ENCODE results near the gene TOB1.

Gene TOB1

GRCh38 chr17:50832267-50832863 lies 33.8 kb downstream of the TOB1 start:
- no peak for DNase-seq (ENCODE audit: low read depth, low spot score)

- DNase-seq (ENCODE audit: low read depth, low spot score), result no peak
Measured at GRCh38 chr17:50831471-50831928, 34.7 kb downstream of the TOB1 start.

GRCh38 chr17:50830994-50831393 lies 35.2 kb downstream of the TOB1 start:
- peak; percentile 80 for DNase-seq (ENCODE audit: low read depth, low spot score)

- no peak for DNase-seq (ENCODE audit: low read depth, low spot score)
Measured at GRCh38 chr17:50830352-50830751, 35.8 kb downstream of the TOB1 start.

GRCh38 chr17:50829332-50829731 lies 36.8 kb downstream of the TOB1 start:
- DNase-seq (ENCODE audit: low read depth, low spot score), result no peak

- DNase-seq (ENCODE audit: low read depth, low spot score), result no peak
Measured at GRCh38 chr17:50828508-50829170, 37.5 kb downstream of the TOB1 start.

- no peak for DNase-seq (ENCODE audit: low read depth, low spot score)
Measured at GRCh38 chr17:50825188-50825587, 41.0 kb downstream of the TOB1 start.

GRCh38 chr17:50824429-50824828 lies 41.7 kb downstream of the TOB1 start:
- DNase-seq (ENCODE audit: low read depth, low spot score), result no peak

- DNase-seq (ENCODE audit: low read depth, low spot score), result no peak
Measured at GRCh38 chr17:50822550-50822949, 43.6 kb downstream of the TOB1 start.

- DNase-seq (ENCODE audit: low read depth, low spot score), result no peak
Measured at GRCh38 chr17:50820651-50821050, 45.5 kb downstream of the TOB1 start.

GRCh38 chr17:50818921-50819657 lies 47.1 kb downstream of the TOB1 start:
- no peak for DNase-seq (ENCODE audit: low read depth, low spot score)

GRCh38 chr17:50818261-50818660 lies 47.9 kb downstream of the TOB1 start:
- no peak for DNase-seq (ENCODE audit: low read depth, low spot score)

GRCh38 chr17:50817838-50818237 lies 48.3 kb downstream of the TOB1 start:
- DNase-seq (ENCODE audit: low read depth, low spot score), result no peak

GRCh38 chr17:50816771-50817751 lies 49.1 kb downstream of the TOB1 start:
- no peak for DNase-seq (ENCODE audit: low read depth, low spot score)

GRCh38 chr17:50816271-50816670 lies 49.9 kb downstream of the TOB1 start:
- DNase-seq (ENCODE audit: low read depth, low spot score), result no peak

- no peak for DNase-seq (ENCODE audit: low read depth, low spot score)
Measured at GRCh38 chr17:50815400-50815799, 50.8 kb downstream of the TOB1 start.

GRCh38 chr17:50813583-50813982 lies 52.6 kb downstream of the TOB1 start:
- DNase-seq (ENCODE audit: low read depth, low spot score), result no peak

Data from brain pericyte (primary cell).